GF-D8 (cell line): ENCODE results near the gene HYAL2.
A peak's percentile ranks its signal among the peaks of the same experiment; 100 is the strongest.
"Not testable (repeated sequence)": the region's sequence is repeated elsewhere in the genome, so short reads cannot be mapped to it uniquely, and the experiment has no call there.

ENCODE experiments used
- DNase-seq: peaks from one replicate; lab custom pipeline; 2025; lab: John Stamatoyannopoulos, UW

Gene HYAL2

GRCh38 chr3:50312041-50312440 is 10.5 kb downstream of the HYAL2 start:
- DNase-seq, result not testable (repeated sequence)

- DNase-seq, result no peak
Measured at GRCh38 chr3:50304601-50305000, 17.9 kb downstream of the HYAL2 start.

GRCh38 chr3:50303013-50303815 is 19.3 kb downstream of the HYAL2 start, which contains the start of gene HYAL1:
Gene HYAL1, minus strand, starts transcription at chr3:50303574. Its CDS starts 618 bp downstream, at chr3:50302956.
- DNase-seq, result no peak

- no peak for DNase-seq
Measured at GRCh38 chr3:50302095-50303012, 20.2 kb downstream of the HYAL2 start.

DNA sequence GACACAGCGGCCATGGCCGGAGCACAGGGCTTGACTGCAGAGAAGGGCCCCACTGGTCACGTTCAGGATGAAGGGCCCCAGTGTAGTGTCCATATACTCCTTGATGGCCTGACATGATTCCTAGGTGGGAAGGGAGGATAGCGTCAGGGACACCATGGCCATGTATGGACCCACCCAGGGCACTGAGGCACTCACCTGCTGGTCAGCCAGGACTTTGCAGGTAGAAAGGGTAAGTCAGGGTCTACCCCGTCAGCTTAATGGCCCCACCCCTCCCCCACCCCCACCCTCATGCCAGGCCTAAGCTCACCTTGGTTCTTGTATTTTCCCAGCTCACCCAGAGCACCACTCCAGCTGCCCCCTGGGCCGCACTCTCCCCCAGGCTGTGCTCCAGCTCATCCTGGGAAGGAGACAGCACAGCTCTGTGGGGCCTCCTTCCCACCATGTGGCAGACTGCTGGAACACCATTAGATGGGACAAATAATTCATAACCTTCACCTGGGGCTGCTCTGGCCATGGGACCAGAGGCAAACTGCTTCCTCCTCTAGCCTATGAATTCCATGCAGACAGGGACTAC is 21.8 kb downstream of the HYAL2 start:
- DNase-seq, result no peak

DNA sequence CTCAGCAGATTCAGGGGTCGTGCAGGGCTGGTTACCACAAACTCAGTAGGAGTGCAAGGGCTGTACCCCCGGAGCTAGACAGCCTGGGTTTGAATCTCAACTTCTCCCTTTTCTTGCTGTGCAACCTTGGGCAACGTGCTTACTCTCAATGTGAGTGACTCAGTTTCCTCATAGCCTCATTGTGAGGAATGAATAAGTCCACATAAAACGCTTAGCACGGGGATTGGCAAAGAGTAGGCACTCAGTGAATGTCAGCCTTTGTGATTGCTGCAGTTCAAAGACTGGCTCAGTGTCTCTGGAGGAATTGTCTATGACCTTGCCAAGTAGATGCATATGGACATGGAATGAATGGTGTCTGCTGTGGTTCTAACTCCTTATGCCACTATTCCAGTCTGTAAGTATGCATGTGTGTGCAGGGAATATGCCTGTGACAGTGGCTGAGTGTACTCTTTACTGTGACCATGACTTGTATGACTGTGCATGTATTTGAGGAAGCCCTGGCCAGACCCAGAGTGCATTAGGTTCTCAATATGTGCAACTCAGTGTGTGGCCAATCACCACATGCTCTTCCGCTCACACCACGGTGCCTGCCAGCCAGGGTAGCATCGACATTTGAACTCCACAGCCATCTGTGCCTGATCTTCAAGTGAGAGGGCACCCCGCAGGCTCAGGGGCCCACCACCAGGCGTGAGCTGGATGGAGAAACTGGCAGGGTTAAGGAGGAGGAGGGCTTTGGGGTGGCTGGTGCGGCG is 22.4 kb downstream of the HYAL2 start:
- DNase-seq, result peak; percentile 66

DNA sequence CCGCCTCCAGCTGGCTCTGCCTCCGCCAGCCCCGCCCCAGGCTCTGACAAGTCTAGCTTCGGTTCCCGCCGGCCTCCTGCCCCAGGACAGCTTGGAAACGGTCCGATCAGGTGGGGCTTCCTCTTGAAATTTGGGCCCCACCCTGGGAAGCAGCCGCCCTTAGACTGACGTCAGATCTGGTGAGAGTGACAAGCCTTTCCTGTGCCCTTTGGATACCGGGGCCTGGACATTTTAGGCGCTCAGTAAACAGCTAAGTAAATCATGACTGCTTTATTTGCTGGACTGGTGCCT is 23.0 kb downstream of the HYAL2 start:
- DNase-seq, result no peak

DNA sequence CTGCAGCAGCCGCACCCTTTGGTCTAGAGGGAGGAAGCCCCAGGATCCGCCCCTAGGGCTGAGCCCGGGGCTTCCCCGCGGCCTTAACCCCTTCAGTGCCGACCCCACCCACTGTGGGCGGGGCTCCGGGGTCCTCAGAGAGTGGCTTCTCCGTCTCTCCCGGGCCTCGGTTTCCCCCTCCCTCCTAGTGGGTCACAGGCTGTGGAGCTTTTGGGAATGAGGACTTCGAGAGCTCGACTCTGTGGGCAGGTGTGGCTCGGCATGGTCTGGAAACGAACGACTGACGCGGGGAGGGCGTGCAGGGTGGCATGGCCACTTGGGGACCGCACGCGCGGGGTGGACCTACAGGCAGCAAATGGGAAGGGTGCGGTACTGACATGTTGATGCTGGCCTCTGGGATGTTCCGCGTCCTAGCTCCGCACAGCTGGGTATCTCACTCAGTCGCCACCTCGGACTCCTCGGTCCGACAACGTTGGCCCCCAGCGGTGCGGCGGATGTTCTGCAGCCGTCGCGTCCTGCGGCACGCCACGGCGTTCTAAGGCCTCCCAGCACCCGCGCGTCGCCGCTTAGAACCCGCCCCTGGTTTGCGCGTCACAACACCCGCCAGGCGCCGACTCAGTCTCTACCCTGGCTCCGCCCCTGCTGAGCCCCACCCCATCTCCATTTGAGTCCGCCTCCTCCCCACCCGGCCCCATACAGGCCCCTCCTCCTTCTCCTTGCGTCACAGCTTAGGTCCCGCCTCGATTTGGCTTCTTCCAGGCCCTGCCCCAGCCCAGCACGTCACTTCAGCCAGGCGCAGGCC is 23.5 kb downstream of the HYAL2 start, which contains the start of the genes HYAL3 and NAA80:
HYAL3 (minus strand) TSS at position 570 of the 802 bp plus-strand sequence. CDS start 3,803 bp downstream, outside the sequence.
NAA80 (minus strand) TSS at position 570 of the 802 bp plus-strand sequence. CDS start 1,942 bp downstream, outside the sequence.
- peak; percentile 97 for DNase-seq

DNA sequence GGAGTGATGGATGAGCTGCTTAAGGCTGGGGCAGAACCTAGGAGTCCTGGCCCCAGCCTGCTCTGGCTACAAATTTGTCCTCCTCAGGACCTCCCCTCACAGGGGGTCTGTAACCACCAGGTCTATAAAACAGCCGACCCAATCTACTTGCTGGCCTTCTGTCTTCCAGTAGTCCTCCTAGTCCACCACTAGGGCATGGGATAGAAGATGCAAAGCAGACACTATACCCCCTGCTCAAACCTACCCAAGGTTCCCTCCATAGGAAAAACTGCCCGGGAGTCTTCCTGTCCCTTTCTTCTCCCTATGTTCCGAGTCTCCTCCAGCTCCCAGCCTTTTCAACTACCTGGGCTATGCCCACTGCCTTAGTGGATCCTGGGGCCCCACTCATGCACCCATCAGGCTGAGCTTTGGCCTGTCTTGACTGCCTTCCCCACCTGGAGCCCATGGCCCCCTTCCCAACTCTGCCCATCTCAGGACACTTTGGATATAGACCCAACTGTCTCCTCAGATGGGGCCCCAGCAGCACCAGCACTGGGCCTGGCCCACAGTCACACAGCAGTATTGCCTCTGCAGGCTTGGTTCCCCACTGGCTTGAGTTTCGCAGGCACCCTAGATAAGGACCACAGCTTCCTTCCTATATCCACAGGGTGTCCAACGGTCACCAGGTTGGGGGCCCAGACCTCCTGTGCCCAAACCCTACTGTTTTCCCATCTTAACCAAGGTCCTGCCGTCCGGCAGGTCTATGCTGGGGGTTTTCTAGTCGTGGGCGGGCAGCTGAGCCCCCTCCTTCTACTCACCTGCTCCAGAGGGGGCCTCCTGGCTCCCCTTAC is 24.4 kb downstream of the HYAL2 start:
- DNase-seq, result peak; percentile 55

DNA sequence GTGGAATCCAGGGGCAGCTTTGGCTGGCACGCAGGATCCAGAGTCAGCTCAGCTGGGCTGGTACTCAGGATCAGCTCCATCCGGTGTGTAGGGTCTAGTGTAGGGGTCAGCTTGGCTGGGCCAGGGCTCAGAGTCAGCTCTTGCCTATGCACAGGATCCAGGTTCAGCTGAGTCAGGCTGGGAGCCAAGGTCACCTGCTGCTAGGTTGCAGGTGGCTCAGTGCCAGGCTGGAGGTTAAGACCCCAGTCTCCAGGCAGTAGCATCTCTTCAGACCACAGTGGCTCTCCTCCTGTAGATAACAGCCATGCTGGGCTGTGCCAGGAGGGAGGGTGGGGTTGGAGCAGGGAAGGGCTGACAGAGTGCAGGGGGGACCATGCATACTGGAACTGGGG is 25.2 kb downstream of the HYAL2 start:
- DNase-seq, result no peak

DNA sequence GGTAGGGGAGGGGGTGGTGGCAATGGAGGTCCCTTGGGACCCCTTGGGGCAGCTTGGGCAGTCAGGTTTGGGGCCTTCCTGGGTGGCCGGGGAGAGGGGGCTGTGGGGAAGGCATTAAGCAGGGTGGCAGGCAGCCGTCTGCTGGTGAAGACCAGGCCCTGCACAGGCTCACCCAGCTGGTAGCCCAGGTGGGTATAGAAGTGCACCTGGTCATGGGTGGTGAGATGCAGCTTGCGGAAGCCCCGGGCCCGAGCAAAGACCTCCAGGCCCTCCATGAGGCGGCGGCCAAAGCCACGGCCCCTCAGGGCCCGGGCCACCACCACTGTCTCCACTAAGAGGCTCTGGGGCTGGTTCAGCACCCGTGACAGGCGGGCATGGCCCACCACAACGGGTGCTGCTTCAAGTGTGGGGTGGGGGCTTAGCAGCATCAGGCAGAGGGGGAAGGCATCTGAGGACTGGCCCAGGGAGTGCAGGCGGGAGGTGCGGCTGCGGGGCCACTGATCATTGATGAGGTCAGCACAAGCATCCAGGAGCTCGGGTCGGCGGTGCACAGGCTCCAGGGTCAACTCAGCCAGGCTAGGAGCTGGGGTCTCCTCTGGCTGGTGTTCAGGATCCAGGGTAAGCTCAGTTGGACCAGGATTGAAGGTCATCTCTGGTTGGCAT is 25.7 kb downstream of the HYAL2 start:
- no peak for DNase-seq

- DNase-seq, result no peak
Measured at GRCh38 chr3:50295553-50296431, 26.8 kb downstream of the HYAL2 start.

DNA sequence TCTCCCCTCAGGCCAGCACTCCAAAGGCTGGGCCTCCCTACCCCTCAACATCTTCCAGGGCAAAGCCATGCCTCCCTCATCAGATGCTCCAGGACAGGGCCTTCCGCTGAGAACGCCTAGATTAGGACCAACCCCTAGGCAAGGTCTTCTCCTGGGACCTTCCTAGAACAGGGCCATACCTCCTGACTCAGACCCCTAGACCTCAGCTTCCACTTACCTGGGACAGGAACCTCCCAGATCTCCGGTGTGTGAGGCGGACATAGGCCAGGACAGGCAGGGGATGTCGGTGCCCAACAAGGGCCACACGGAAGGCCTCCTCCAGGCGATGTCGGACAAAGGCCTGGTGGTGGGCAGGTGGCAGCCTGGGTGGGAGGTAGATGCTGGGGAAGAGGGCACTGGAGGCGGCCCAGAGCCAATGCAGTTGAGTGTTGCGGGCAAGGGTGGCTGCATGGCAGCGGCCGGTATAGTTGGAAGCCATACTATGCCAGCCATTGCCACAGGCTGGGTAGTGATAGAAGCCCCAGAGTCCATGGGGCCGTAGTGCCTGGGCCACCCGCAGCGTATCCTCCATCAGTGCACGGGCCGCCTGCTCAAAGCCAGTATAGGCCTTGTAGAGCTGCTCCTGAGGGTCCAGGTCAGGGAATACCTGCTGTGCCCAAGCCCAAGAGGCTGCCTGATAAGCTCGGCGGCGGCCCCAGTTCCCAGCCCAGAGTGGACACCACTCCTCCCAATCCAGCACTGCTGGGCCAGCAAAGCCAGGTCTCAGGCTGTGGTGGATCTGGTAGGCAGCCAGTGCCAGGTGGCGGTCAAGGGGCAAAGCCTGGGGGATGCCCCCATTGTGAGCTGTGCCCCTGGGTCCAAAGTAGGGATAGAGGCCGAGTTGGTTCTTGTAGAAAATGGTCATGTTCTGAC is 27.8 kb downstream of the HYAL2 start:
- no peak for DNase-seq

DNA sequence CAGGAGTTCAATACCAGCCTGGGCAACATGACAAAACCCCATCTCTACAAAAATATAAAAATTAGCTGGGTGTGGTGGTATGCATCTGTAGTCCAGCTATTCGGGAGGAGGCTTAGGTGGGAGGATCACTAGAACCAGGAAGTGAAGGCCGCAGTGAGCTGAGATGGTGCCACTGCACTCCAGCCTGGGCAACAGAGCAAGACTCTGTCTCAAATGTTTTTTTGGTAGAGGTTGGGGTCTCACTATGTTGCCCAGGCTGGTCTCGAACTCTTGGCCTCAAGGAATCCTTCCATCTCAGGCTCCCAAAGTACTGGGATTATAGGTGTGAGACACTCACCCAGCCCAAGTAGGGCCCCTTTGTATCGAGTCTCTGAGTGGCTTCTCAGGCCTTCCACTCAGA is 28.5 kb downstream of the HYAL2 start:
- no peak for DNase-seq

DNA sequence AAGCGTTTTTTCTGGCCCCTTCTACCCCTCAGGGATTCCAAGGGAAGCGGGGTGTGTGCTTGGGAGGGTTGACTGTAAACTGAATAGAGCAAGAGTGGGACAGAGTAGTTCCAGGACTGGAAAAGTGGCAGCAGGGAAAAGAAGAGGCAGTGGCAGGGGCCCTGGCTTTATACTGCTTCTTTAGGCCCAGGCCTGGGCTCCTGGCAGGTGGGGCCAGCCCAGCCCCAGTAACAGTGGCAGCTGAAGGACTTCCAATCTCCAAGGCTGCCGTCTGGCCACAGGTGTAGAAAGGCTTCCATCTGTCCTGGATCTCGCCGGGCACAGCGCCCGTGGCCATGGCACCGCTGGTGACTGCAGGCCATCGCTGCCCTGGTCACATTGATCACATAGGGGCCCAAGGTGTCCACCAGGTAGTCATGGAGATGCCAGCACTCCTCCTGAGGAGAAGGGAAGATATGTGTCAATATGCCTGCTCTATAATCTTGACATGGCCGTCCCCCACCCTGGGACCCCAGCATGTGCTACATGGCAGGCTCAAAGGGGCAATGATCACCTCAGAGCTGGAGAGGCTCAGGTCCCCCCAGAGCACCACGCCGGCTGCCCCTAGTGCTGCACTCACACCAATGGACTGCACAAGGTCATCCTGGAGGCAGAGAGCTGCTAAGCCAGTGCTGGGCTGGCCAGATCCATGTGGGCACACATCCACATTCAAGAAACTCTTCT is 29.3 kb downstream of the HYAL2 start:
- DNase-seq, result no peak
